ENCODE data around the gene RANGAP1. TPM values are rescaled to one million over a fixed set of nuclear protein-coding genes. Genes with fewer than 3 reads are reported as not detected.

The RANGAP1 gene
- total and polyA plus RNA-seq, 2 of the 13 experiments (the other 11 are each of a cell fraction or from before 2014, with no cell fraction given) = 51.8 to 83.9 TPM

DNA sequence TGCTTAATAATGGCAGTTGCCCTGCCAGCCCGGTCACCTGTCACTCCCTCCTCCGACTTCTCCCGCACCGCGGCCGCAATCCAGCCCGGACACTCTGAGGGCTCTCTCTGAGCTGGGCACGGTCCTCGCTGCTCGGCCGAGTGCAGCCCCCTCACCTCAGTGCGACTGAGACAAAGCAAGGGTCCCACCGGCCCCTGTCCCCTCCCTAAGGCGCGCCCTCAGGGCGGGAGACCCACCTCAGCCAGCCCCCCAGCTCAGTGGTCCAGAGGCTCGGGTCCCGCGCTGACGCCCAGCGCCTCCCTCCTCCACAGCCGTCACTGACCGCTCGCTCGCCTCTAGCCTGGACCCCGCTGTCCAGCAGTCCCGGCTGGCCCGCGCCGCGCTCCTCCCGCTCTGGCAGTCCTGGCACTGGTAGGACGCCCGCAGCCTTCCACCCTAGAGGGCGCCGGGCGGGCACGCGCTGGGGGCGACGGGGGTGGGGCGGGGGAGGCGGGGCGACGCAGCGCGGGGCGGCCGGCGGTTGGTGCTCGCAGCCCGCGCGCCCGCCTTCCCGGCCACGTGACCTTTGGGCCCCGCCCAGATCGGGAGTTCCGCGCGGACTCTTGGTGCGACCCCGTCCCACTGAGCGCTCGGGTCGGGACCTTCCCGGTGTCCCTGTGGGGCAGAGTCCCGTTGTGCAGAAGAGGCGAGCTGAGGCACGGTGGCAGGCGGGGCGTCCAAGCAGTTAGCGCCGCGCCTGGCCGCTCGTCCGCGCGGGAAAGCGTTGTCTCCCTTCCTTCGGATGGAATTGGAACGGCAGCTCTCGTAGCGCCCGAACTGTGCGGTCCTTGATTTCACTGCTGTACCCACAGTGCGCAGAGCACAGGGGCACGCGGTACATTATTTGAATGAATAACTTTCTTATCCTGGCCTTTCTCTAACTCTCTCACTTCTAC lies 88.7 kb downstream of the RANGAP1 start (continued):
- TF ChIP-seq SP5 (CRISPR knock-in tag; IDR thresholded peaks at IDR 0.05; ENCODE audit: borderline replicate concordance, low read depth) (peak; percentile 60; the same call in 1 of the 2 replicates), HNF4A (CRISPR knock-in tag; IDR thresholded peaks at IDR 0.05) (no peak), ZFAT (CRISPR knock-in tag; conservative IDR thresholded peaks at IDR 0.05) (no peak), ZNF629 (CRISPR knock-in tag; conservative IDR thresholded peaks at IDR 0.05) (no peak), EED (CRISPR knock-in tag; IDR thresholded peaks at IDR 0.05) (no peak), MED8 (CRISPR knock-in tag; IDR thresholded peaks at IDR 0.05; ENCODE audit: insufficient replicate concordance) (no peak), ZNF205 (CRISPR knock-in tag; IDR thresholded peaks at IDR 0.05) (peak; percentile 68; the same call in 1 of the 2 replicates), ZNF776 (CRISPR knock-in tag; IDR thresholded peaks at IDR 0.05) (no peak), SPEN (CRISPR knock-in tag; IDR thresholded peaks at IDR 0.05; ENCODE audit: low read depth) (0 out of 2 replicates have a peak, but pooled peaks have one; percentile 18), TAF1 (CRISPR knock-in tag; IDR thresholded peaks at IDR 0.05) (peak; percentile 59; the same call in 1 of the 2 replicates), BORCS8-MEF2B (CRISPR knock-in tag; IDR thresholded peaks at IDR 0.05) (no peak; the same call in 1 of the 2 replicates), SMAD1 (CRISPR knock-in tag; IDR thresholded peaks at IDR 0.05; ENCODE audit: borderline replicate concordance, low read depth) (no peak), HMGA1 (CRISPR knock-in tag; conservative IDR thresholded peaks at IDR 0.05) (no peak), ZNF614 (CRISPR knock-in tag; IDR thresholded peaks at IDR 0.05; ENCODE audit: borderline replicate concordance) (no peak)
- TF ChIP-seq, protein P1, sequence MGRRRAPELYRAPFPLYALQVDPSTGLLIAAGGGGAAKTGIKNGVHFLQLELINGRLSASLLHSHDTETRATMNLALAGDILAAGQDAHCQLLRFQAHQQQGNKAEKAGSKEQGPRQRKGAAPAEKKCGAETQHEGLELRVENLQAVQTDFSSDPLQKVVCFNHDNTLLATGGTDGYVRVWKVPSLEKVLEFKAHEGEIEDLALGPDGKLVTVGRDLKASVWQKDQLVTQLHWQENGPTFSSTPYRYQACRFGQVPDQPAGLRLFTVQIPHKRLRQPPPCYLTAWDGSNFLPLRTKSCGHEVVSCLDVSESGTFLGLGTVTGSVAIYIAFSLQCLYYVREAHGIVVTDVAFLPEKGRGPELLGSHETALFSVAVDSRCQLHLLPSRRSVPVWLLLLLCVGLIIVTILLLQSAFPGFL (CRISPR knock-in tag; IDR thresholded peaks at IDR 0.05) = no peak
- TF ChIP-seq, protein P2, sequence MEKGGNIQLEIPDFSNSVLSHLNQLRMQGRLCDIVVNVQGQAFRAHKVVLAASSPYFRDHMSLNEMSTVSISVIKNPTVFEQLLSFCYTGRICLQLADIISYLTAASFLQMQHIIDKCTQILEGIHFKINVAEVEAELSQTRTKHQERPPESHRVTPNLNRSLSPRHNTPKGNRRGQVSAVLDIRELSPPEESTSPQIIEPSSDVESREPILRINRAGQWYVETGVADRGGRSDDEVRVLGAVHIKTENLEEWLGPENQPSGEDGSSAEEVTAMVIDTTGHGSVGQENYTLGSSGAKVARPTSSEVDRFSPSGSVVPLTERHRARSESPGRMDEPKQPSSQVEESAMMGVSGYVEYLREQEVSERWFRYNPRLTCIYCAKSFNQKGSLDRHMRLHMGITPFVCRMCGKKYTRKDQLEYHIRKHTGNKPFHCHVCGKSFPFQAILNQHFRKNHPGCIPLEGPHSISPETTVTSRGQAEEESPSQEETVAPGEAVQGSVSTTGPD (CRISPR knock-in tag; IDR thresholded peaks at IDR 0.05) = no peak
- TF ChIP-seq, protein P3, sequence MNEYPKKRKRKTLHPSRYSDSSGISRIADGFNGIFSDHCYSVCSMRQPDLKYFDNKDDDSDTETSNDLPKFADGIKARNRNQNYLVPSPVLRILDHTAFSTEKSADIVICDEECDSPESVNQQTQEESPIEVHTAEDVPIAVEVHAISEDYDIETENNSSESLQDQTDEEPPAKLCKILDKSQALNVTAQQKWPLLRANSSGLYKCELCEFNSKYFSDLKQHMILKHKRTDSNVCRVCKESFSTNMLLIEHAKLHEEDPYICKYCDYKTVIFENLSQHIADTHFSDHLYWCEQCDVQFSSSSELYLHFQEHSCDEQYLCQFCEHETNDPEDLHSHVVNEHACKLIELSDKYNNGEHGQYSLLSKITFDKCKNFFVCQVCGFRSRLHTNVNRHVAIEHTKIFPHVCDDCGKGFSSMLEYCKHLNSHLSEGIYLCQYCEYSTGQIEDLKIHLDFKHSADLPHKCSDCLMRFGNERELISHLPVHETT (CRISPR knock-in tag; conservative IDR thresholded peaks at IDR 0.05) = no peak
- TF ChIP-seq, protein P4, sequence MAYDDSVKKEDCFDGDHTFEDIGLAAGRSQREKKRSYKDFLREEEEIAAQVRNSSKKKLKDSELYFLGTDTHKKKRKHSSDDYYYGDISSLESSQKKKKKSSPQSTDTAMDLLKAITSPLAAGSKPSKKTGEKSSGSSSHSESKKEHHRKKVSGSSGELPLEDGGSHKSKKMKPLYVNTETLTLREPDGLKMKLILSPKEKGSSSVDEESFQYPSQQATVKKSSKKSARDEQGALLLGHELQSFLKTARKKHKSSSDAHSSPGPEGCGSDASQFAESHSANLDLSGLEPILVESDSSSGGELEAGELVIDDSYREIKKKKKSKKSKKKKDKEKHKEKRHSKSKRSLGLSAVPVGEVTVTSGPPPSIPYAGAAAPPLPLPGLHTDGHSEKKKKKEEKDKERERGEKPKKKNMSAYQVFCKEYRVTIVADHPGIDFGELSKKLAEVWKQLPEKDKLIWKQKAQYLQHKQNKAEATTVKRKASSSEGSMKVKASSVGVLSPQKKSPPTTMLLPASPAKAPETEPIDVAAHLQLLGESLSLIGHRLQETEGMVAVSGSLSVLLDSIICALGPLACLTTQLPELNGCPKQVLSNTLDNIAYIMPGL (CRISPR knock-in tag; IDR thresholded peaks at IDR 0.05; ENCODE audit: borderline replicate concordance in 1 of 2, low read depth in 1 of 2) = 0 out of 4 replicates have a peak, but pooled peaks of 1 of the 2 experiments have one; percentile 15
